ENCODE data around the gene TWF2.

Gene TWF2

GRCh38 chr3:52218026-52218425 lies 20.9 kb downstream of the TWF2 start:
- DNase-seq (ENCODE audit: extremely low read depth, low read depth) = no peak
- no peak for TF ChIP-seq CTCF (IDR thresholded peaks at IDR 0.05; ENCODE audit: low read depth, low read length, missing control alignments)
- H3K4me3 ChIP-seq (replicated peaks; ENCODE audit: low read depth, low read length) = no peak overlapping the region

- no peak for DNase-seq (ENCODE audit: extremely low read depth, low read depth)
- TF ChIP-seq CTCF (IDR thresholded peaks at IDR 0.05; ENCODE audit: low read depth, low read length, missing control alignments) = no peak
- no peak overlapping the region for H3K4me3 ChIP-seq (replicated peaks; ENCODE audit: low read depth, low read length)
Observed at GRCh38 chr3:52217409-52217805, 21.6 kb downstream of the TWF2 start.

- H3K4me3 ChIP-seq (replicated peaks; ENCODE audit: low read depth, low read length) = no peak overlapping the region
- no peak for TF ChIP-seq CTCF (IDR thresholded peaks at IDR 0.05; ENCODE audit: low read depth, low read length, missing control alignments)
- no peak for DNase-seq (ENCODE audit: extremely low read depth, low read depth)
Observed at GRCh38 chr3:52216585-52217408, 22.2 kb downstream of the TWF2 start.

GRCh38 chr3:52215351-52215750 lies 23.6 kb downstream of the TWF2 start:
- no peak for TF ChIP-seq CTCF (IDR thresholded peaks at IDR 0.05; ENCODE audit: low read depth, low read length, missing control alignments)
- H3K4me3 ChIP-seq (replicated peaks; ENCODE audit: low read depth, low read length) = no peak overlapping the region
- no peak for DNase-seq (ENCODE audit: extremely low read depth, low read depth)

GRCh38 chr3:52213901-52214300 lies 25.1 kb downstream of the TWF2 start:
- no peak overlapping the region for H3K4me3 ChIP-seq (replicated peaks; ENCODE audit: low read depth, low read length)
- no peak for DNase-seq (ENCODE audit: extremely low read depth, low read depth)
- TF ChIP-seq CTCF (IDR thresholded peaks at IDR 0.05; ENCODE audit: low read depth, low read length, missing control alignments) = no peak

GRCh38 chr3:52213005-52213404 lies 26.0 kb downstream of the TWF2 start:
- no peak for DNase-seq (ENCODE audit: extremely low read depth, low read depth)
- H3K4me3 ChIP-seq (replicated peaks; ENCODE audit: low read depth, low read length) = no peak overlapping the region
- no peak for TF ChIP-seq CTCF (IDR thresholded peaks at IDR 0.05; ENCODE audit: low read depth, low read length, missing control alignments)

Data from HFF-Myc (cell line).